Stimulated activated CD8-positive, alpha-beta memory T cell treated with anti-CD3 and anti-CD28 coated beads, Interleukin-12 subunit alpha, Interleukin-12 subunit beta, amount 100 ng/mL, for 1 hour (primary cell): Measurements from ENCODE around the gene SELENOS.
A peak's percentile ranks its signal among the peaks of the same experiment; 100 is the strongest.

ENCODE experiments used
- DNase-seq: peaks from one replicate; pipeline ENCODE4 v3.0.0-alpha.2; 2020; ENCODE audit warnings: low read depth

The SELENOS gene

GRCh38 chr15:101276501-101277037, 716 bp downstream of the SELENOS start:
- DNase-seq = no peak

DNA sequence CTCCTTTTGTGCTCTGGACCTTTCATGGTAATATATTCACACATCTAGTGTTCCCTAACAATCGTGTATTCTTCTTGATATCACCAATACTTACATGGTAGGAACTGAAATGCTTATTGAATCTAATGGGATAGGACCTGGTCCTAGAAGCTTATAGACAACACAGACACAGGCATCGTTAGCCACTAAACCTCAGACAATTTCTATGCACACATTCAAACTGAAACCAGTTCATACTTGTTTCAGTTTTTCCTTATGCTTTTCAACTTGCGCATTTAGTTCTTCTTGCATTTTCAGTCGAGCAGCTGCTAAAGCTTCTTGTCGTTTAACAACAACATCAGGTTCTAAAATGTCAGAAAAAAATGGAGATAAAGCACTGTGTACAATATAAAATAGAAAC, 2.3 kb downstream of the SELENOS start:
- DNase-seq = no peak

- DNase-seq = no peak
These were observed 3.8 kb downstream of the SELENOS start for GRCh38 chr15:101273534-101273933.

GRCh38 chr15:101272584-101272983, 4.7 kb downstream of the SELENOS start:
- no peak for DNase-seq

DNA sequence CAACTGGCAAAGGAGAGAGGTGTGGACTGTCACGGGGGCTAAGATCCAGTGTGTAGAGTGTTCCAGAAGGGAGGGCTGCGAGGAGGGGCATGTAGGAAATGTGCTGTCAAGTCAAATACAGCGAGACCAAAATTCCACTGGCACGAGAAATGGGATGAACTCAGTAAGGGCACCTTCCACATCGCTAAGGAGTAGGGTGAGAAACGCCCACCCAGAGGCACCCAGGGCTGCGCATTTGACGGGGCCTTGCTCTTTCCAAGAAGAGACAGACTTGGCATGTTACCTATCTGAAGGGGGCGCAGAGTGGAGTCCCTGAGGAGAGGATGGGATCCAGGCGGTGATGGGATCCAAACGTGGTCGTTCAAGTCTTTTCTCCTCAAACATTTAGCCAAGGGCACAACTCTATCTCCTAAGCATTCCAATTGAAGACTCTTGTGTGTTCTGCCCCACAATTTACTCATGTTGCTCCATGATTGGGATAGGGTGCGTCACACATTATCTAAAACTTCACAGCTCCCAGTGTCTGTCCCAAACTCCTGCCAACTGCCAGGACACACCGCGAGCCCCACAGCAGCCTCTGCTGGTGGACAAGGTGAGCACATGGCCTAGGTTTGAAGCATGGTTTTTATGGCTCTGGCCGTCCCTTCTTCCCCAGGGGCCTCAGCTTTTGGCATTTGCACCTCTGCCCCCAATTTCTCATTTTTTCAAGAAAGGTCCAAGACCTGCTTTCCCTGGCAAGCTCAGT, 7.6 kb downstream of the SELENOS start:
- DNase-seq = no peak

- no peak for DNase-seq
These were observed 9.8 kb downstream of the SELENOS start for GRCh38 chr15:101267320-101268104.

- DNase-seq = no peak
These were observed 10.5 kb downstream of the SELENOS start for GRCh38 chr15:101266787-101267186.

DNA sequence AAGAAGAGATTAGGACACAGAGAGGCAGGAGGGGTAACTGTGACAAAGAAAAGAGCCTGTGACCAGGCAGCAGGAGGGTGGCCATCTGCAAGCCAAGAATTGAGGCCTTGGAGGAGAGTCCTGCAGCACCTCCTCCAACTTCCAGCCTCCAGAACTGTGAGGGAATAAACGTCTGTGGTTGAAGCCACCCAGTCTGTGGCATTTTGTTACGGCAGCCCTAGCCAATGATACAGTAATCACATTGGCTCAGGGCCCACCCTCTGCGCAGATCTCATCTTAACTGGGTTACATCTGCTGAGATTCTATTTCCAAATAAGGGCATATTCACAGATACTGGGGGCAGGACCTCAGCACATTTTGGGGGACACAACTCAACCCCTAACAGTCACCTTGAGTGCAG, 11.3 kb downstream of the SELENOS start:
- no peak for DNase-seq

GRCh38 chr15:101264911-101265641, 12.2 kb downstream of the SELENOS start:
- DNase-seq = no peak

GRCh38 chr15:101264011-101264410, 13.3 kb downstream of the SELENOS start:
- no peak for DNase-seq

- DNase-seq = no peak
These were observed 14.7 kb downstream of the SELENOS start for GRCh38 chr15:101262551-101262950.

DNA sequence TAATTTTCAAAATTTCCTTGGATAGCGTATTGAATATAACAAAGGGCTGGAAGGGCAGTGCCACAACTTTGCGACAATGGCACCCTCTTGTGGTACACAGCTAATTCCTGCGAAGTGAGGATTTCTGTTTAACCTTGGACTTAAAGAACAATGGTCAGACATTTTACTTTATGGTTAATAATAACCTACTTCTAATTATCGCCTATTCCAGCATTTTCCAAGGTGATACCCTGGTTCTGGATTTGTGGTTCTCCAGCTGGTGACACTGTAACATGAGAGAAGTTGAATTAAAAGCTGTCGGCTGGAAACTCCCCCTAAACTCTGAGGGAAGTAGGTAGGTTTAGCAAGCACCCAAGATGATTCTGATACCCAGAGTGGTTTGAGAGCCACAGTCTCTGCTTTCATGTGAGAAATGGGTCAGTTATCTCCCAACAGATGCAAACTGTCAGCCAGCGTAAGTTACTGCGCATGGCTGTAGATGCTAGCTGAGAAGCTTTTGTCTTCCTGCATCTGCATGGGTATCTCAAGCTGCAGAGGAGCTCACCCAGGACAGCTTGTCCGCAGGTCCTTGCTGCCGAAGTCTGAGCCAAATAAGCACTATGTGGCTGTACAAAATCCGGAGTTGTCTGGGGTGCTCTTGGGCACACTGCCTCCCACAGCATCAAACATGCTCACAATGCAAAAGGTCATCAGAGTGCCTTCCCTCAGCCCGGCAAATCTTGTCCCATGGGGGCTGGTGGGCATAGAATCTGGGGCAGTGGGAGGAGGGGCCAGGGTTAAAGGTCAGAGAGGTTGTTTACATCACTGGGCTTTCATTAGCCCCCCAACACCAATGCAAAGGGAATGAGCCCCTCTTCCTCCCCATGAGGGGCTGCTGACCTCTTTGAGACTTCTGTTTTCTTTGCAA, 18.8 kb downstream of the SELENOS start:
- peak; percentile 43 for DNase-seq

GRCh38 chr15:101256757-101257156, 20.5 kb downstream of the SELENOS start:
- no peak for DNase-seq

DNA sequence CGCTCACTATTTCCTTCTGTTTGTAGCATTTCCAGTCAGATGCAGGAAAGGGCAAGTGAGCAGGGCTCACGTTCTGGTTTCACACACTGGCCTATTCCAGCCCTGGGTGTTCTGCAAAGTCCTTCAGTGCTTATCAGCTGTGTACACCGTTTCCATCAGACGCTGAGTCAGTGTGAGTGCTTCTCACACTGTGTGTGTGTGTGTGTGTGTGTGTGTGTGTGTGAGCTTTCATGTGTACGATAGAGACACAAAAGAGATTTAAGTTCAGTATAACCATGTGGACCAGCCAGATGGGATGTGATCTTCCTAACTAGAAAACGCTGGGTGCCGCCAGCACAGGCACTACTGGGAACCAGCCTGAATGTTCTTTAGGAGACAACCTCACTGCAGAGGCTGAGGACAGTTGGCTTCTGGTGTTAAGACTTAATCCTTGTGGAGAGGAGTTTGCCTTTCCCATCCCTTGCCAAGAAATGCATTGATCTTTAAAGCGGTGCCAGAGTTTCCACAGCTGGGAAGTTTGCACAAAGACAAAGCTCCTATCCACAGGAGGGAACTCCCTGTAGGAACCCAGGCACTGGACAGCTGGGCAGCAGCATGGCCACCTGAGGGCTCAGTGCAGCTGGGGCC, 21.6 kb downstream of the SELENOS start:
- no peak for DNase-seq

DNA sequence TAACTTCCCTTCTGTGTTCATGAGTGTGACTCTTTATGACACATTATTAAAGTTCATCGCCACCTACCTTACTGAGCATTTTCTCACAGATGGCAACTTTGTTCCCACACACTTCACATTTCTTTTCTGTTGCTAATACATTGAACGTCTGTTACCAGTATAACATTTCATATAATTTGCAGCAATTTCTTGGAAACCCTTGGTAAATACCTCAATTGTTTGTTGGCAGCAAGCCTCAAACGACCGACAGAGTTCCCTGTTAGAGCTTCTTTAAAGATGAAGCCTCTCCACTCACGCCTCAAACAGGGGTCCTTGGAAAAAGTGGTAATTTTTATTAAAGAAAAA, 22.3 kb downstream of the SELENOS start:
- DNase-seq = no peak

GRCh38 chr15:101254157-101255050, 22.9 kb downstream of the SELENOS start:
- DNase-seq = no peak

- DNase-seq = no peak
These were observed 24.4 kb downstream of the SELENOS start for GRCh38 chr15:101252836-101253235.

GRCh38 chr15:101251830-101252820, 25.2 kb downstream of the SELENOS start, which contains the start of gene CHSY1:
Gene CHSY1 (minus strand): TSS chr15:101252048. CDS start chr15:101251456, 592 bp downstream.
- peak; percentile 79 for DNase-seq
